Measurements from ENCODE around the gene SUN3. TPM values are rescaled to one million over a fixed set of nuclear protein-coding genes. Genes with fewer than 3 reads are reported as not detected.

Gene SUN3
- total and polyA plus RNA-seq, 9 of the 15 experiments (the other 6 are each of a cell fraction or from before 2014, with no cell fraction given) = 0.04 to 0.06 TPM; not detected in 7

DNA sequence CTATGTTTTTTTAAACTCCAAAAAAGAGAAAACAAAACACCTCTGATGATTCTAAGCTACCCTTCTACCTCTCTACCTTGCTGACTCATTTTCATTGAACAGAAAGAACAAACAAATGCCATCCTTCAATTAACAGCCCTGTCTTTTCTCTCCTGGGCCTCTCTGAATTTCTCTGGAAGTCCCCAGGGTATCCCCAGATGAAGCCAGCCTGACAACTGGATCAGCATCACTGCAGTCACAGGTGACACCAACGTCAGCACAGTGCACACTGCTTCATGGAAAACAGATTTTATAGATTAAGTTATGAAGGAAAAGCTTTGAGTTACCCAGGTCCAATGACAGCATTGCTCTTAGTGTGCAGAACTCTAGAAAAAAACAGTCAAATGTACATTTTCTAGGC is 55.2 kb downstream of the SUN3 start (continued):
- TF ChIP-seq, protein P1, sequence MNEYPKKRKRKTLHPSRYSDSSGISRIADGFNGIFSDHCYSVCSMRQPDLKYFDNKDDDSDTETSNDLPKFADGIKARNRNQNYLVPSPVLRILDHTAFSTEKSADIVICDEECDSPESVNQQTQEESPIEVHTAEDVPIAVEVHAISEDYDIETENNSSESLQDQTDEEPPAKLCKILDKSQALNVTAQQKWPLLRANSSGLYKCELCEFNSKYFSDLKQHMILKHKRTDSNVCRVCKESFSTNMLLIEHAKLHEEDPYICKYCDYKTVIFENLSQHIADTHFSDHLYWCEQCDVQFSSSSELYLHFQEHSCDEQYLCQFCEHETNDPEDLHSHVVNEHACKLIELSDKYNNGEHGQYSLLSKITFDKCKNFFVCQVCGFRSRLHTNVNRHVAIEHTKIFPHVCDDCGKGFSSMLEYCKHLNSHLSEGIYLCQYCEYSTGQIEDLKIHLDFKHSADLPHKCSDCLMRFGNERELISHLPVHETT (CRISPR knock-in tag; conservative IDR thresholded peaks at IDR 0.05 in 1 of 2, IDR thresholded peaks at IDR 0.05 in 1 of 2) = no peak
- no peak for TF ChIP-seq ZNF184 (CRISPR knock-in tag; IDR thresholded peaks at IDR 0.05)
- TF ChIP-seq TOE1 (IDR thresholded peaks at IDR 0.05; ENCODE audit: borderline replicate concordance) = no peak
- TF ChIP-seq TOE1 (CRISPR knock-in tag; IDR thresholded peaks at IDR 0.05; ENCODE audit: borderline replicate concordance, low read depth) = no peak
- TF ChIP-seq MEF2D (tag; conservative IDR thresholded peaks at IDR 0.05; ENCODE audit: low read depth) = no peak
- TF ChIP-seq EGR1 (conservative IDR thresholded peaks at IDR 0.05) = no peak
- TF ChIP-seq ZNF239 (CRISPR knock-in tag; IDR thresholded peaks at IDR 0.05) = no peak

DNA sequence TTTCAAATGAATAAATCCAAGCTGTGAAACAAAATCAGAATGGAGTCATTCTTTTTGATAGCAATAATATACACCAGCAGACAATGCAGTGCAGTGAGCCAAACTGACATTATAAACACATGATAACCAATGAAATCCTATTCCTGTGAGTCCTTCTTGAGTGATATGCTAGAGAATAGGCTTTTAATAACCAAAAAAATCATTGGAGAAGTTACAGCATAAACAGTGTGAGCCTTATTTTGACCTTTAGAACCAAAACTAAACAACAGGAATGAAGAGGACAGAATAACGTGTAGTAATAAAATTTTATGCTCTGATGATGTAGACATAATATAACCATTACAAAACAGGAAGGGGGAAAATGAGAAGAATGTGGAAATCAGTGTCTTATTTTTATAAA is 58.1 kb downstream of the SUN3 start:
- Histone ChIP-seq H3K9ac (ENCODE audit: insufficient read depth in 1 of 2, low read depth in 2 of 2, low read length in 2 of 2) (no peak overlapping the region), H3K4me2 (ENCODE audit: insufficient read depth, low read length) (no peak overlapping the region), H4K20me1 (replicated peaks; ENCODE audit: control insufficient read depth, insufficient read depth, low read length) (no peaks in the 10 kb centered on the region), H3K79me2 (ENCODE audit: control insufficient read depth, insufficient read depth, low read length) (no peaks in the 10 kb centered on the region), H3K4me1 (replicated peaks in 1 of 2; ENCODE audit: control insufficient read depth in 2 of 2, insufficient read depth in 2 of 2, low read length in 2 of 2) (no peaks in the 10 kb centered on the region), H2AFZ (ENCODE audit: low read depth, low read length) (no peak overlapping the region), H3K9me1 (ENCODE audit: control insufficient read depth, insufficient read depth, low read length) (no peaks in the 10 kb centered on the region), H3K36me3 (ENCODE audit: control insufficient read depth, insufficient read depth, low read length) (peaks cover 81% of the 10 kb centered on the region), H3K4me3 (no peak overlapping the region), H3K9me3 (replicated peaks; ENCODE audit: control insufficient read depth, insufficient read depth, low read depth, low read length) (no peaks in the 10 kb centered on the region), H3K27me3 (ENCODE audit: control insufficient read depth in 2 of 2, insufficient read depth in 2 of 2, low read length in 2 of 2) (no peaks in the 10 kb centered on the region), H3K27ac (ENCODE audit: extremely low read depth, low read depth, low read length) (no peak overlapping the region)
- intact Hi-C loops (cut with micrococcal nuclease) = no loop called here
- in situ Hi-C loops (cut with MboI) = no loop called here
- TF ChIP-seq, protein P2, sequence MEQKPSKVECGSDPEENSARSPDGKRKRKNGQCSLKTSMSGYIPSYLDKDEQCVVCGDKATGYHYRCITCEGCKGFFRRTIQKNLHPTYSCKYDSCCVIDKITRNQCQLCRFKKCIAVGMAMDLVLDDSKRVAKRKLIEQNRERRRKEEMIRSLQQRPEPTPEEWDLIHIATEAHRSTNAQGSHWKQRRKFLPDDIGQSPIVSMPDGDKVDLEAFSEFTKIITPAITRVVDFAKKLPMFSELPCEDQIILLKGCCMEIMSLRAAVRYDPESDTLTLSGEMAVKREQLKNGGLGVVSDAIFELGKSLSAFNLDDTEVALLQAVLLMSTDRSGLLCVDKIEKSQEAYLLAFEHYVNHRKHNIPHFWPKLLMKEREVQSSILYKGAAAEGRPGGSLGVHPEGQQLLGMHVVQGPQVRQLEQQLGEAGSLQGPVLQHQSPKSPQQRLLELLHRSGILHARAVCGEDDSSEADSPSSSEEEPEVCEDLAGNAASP (IDR thresholded peaks at IDR 0.05) = no peak
- no peak for TF ChIP-seq HDAC1 (IDR thresholded peaks at IDR 0.05)
- BruUV-seq (replicated peaks) = no TSS peak
- DNase-seq (ENCODE audit: extremely low read depth in 1 of 4, low spot score in 3 of 4) (no peak), FAIRE-seq (no peak), ATAC-seq (no peak)
- 88% methylated on average over 1 of the region's 1 CpG for WGBS (ENCODE audit: insufficient coverage, low coverage, missing lambda C conversion rate)
- ChIA-PET POLR2A (no interaction called here), CTCF (ENCODE audit: low intra/inter-chr PET ratio) (interaction anchor here (0.6 kb wide), 1 partner anchor 24 kb away, joined by 3 read pairs; no protein-coding TSS in a partner anchor)
